Measurements from ENCODE around the gene MRM3.

DNA sequence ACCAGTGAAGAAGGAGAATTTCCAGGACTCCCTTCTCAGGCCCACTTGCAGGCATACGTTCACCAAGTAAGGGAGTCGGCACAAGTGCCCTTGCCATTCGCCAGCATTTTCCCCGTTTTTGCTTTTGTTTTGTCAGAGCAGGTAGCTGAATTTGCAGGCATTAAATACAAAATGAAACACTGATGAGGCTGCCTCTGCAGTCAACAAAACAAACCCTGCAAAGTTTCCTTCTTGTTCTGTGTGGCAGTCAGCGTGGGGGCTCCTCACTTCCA lies 7.9 kb upstream of the MRM3 start:
- TF ChIP-seq, protein P1, sequence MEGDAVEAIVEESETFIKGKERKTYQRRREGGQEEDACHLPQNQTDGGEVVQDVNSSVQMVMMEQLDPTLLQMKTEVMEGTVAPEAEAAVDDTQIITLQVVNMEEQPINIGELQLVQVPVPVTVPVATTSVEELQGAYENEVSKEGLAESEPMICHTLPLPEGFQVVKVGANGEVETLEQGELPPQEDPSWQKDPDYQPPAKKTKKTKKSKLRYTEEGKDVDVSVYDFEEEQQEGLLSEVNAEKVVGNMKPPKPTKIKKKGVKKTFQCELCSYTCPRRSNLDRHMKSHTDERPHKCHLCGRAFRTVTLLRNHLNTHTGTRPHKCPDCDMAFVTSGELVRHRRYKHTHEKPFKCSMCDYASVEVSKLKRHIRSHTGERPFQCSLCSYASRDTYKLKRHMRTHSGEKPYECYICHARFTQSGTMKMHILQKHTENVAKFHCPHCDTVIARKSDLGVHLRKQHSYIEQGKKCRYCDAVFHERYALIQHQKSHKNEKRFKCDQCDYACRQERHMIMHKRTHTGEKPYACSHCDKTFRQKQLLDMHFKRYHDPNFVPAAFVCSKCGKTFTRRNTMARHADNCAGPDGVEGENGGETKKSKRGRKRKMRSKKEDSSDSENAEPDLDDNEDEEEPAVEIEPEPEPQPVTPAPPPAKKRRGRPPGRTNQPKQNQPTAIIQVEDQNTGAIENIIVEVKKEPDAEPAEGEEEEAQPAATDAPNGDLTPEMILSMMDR (IDR thresholded peaks at IDR 0.05) = no peak
- no peak for TF ChIP-seq POLR2A (IDR thresholded peaks at IDR 0.05)
